VCaP (cell line): ENCODE results near the gene EARS2.

Experiments used
- H3K27ac ChIP-seq: fragments of 450-650 bp; 2 replicates; pipeline ENCODE4 v1.5.1; 2017
- TF ChIP-seq, protein P1 (sequence below): fragments of 450-650 bp; conservative IDR thresholded peaks from 2 replicates; pipeline ENCODE4 v1.5.1; 2017; ENCODE audit warnings: mild to moderate bottlenecking, moderate library complexity

The EARS2 gene

DNA sequence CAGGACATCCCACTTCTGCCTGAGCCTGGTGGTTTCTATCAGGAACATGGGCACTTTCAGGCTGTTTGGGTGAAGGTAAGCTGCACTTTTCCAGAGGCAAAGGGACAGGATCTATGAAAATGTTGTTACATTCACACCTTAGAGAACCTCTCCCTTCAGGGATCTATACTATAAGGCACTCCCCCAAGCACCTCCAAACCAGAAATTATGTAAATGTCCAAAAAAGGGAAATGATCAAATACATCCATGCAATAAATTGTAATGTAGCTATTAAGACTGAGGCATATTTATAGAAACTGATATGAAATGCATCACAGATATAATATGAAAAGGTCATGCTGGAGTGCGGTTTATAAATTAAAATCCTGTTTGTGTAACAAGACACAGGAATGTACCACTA lies 80.9 kb downstream of the EARS2 start:
- no peak overlapping the region for H3K27ac ChIP-seq
- TF ChIP-seq, protein P1, sequence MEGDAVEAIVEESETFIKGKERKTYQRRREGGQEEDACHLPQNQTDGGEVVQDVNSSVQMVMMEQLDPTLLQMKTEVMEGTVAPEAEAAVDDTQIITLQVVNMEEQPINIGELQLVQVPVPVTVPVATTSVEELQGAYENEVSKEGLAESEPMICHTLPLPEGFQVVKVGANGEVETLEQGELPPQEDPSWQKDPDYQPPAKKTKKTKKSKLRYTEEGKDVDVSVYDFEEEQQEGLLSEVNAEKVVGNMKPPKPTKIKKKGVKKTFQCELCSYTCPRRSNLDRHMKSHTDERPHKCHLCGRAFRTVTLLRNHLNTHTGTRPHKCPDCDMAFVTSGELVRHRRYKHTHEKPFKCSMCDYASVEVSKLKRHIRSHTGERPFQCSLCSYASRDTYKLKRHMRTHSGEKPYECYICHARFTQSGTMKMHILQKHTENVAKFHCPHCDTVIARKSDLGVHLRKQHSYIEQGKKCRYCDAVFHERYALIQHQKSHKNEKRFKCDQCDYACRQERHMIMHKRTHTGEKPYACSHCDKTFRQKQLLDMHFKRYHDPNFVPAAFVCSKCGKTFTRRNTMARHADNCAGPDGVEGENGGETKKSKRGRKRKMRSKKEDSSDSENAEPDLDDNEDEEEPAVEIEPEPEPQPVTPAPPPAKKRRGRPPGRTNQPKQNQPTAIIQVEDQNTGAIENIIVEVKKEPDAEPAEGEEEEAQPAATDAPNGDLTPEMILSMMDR = no peak
